ENCODE measurements around the gene CILP. TPM values are rescaled to one million over a fixed set of nuclear protein-coding genes. Genes with fewer than 3 reads are reported as not detected.

CILP gene
- total and polyA plus RNA-seq, 2 of the 13 experiments (the other 11 are each of a cell fraction or from before 2014, with no cell fraction given): 0.03 TPM; not detected in 1

DNA sequence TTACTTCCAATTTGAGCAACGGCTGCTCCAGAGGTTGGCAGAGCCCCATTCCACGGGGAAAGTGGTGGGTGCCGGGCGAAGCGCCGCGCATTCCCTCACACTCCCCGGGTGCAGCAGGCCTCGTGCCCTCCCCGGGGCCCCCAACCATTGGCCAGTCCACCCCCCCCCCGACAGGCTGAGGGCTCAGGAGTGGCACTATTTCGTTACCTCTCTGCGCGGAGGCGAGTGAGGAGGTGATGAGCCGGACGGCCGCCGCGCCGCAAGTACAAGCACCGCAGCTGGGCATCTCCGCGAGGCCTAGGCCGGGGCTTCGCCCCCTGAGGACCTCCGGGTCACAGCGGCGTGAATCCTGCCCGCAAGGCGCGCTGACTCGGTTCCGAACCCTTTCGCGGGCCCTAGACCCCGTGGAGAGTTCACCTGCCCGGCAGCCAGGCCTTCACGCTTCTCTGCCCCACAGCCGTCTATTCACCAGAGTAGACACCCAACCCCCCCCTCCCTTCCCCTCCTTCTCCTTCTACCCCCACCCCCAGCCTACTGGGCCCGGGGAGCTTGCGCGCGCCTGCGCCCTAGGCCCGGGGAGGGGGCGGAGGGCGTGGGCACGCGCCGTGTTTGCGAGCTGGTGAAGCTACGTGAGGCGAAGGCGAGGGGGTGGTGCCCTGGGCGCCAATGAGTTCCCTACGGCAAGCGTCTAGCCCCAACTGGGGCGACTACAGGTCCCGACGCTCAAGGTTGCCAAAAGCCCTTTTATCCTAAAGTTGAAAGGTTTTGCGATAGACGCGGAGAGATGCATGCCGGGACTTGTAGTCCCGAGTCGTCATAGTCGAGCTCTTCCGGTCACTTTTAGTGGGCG is 26.2 kb downstream of the CILP start, which contains the start of gene CLPX (continued):
- TF ChIP-seq RBM39 (IDR thresholded peaks at IDR 0.05; ENCODE audit: low read depth, low read length, poor library complexity, severe bottlenecking) (peak; percentile 75), AHR (CRISPR knock-in tag; IDR thresholded peaks at IDR 0.05) (no peak), EED (CRISPR knock-in tag; IDR thresholded peaks at IDR 0.05) (no peak), YEATS2 (CRISPR knock-in tag; IDR thresholded peaks at IDR 0.05; ENCODE audit: borderline replicate concordance) (peak; percentile 69; the same call in 1 of the 2 replicates), NFAT5 (CRISPR knock-in tag; IDR thresholded peaks at IDR 0.05) (0 out of 2 replicates have a peak, but pooled peaks have one; percentile 27), ELF1 (CRISPR knock-in tag; IDR thresholded peaks at IDR 0.05) (peak; percentile 96), ETV5 (CRISPR knock-in tag; IDR thresholded peaks at IDR 0.05; ENCODE audit: borderline replicate concordance) (peak; percentile 81), NCOA5 (CRISPR knock-in tag; IDR thresholded peaks at IDR 0.05) (no peak)
- TF ChIP-seq, protein P1, sequence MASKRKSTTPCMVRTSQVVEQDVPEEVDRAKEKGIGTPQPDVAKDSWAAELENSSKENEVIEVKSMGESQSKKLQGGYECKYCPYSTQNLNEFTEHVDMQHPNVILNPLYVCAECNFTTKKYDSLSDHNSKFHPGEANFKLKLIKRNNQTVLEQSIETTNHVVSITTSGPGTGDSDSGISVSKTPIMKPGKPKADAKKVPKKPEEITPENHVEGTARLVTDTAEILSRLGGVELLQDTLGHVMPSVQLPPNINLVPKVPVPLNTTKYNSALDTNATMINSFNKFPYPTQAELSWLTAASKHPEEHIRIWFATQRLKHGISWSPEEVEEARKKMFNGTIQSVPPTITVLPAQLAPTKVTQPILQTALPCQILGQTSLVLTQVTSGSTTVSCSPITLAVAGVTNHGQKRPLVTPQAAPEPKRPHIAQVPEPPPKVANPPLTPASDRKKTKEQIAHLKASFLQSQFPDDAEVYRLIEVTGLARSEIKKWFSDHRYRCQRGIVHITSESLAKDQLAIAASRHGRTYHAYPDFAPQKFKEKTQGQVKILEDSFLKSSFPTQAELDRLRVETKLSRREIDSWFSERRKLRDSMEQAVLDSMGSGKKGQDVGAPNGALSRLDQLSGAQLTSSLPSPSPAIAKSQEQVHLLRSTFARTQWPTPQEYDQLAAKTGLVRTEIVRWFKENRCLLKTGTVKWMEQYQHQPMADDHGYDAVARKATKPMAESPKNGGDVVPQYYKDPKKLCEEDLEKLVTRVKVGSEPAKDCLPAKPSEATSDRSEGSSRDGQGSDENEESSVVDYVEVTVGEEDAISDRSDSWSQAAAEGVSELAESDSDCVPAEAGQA (IDR thresholded peaks at IDR 0.05; ENCODE audit: low read depth): peak; percentile 52; the same call in 1 of the 2 replicates
- TF ChIP-seq, protein P1 (CRISPR knock-in tag; IDR thresholded peaks at IDR 0.05; ENCODE audit: borderline replicate concordance): no peak
- TF ChIP-seq, protein P2, sequence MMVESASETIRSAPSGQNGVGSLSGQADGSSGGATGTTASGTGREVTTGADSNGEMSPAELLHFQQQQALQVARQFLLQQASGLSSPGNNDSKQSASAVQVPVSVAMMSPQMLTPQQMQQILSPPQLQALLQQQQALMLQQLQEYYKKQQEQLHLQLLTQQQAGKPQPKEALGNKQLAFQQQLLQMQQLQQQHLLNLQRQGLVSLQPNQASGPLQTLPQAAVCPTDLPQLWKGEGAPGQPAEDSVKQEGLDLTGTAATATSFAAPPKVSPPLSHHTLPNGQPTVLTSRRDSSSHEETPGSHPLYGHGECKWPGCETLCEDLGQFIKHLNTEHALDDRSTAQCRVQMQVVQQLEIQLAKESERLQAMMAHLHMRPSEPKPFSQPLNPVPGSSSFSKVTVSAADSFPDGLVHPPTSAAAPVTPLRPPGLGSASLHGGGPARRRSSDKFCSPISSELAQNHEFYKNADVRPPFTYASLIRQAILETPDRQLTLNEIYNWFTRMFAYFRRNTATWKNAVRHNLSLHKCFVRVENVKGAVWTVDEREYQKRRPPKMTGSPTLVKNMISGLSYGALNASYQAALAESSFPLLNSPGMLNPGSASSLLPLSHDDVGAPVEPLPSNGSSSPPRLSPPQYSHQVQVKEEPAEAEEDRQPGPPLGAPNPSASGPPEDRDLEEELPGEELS (CRISPR knock-in tag; IDR thresholded peaks at IDR 0.05): 0 out of 2 replicates have a peak, but pooled peaks have one; percentile 34
- TF ChIP-seq, protein P3, sequence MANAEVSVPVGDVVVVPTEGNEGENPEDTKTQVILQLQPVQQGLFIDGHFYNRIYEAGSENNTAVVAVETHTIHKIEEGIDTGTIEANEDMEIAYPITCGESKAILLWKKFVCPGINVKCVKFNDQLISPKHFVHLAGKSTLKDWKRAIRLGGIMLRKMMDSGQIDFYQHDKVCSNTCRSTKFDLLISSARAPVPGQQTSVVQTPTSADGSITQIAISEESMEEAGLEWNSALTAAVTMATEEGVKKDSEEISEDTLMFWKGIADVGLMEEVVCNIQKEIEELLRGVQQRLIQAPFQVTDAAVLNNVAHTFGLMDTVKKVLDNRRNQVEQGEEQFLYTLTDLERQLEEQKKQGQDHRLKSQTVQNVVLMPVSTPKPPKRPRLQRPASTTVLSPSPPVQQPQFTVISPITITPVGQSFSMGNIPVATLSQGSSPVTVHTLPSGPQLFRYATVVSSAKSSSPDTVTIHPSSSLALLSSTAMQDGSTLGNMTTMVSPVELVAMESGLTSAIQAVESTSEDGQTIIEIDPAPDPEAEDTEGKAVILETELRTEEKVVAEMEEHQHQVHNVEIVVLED (CRISPR knock-in tag; IDR thresholded peaks at IDR 0.05; ENCODE audit: borderline replicate concordance): peak; percentile 89
